Astrocyte of the cerebellum (primary cell): Measurements from ENCODE around the gene NUBP1.

Source experiments
- DNase-seq: peaks from one replicate; pipeline ENCODE4 v3.0.0-alpha.2; 2011; ENCODE audit warnings: low read depth
- H3K4me3 ChIP-seq: 2 replicates; pipeline ENCODE4 v1.5.1; 2011; ENCODE audit warnings: mild to moderate bottlenecking, low read depth, low read length, moderate library complexity
- CTCF ChIP-seq: IDR thresholded peaks from 2 replicates; pipeline ENCODE4 v1.5.1; 2012; ENCODE audit warnings: low read length, low read depth, moderate library complexity, mild to moderate bottlenecking; ENCODE audit errors: missing control alignments
- in situ Hi-C: cut with HindIII; loops from 2 replicates; pipeline ENCODE4 v1.10.0; 2017; ENCODE audit warnings: low sequenced_read_pairs

NUBP1 gene

DNA sequence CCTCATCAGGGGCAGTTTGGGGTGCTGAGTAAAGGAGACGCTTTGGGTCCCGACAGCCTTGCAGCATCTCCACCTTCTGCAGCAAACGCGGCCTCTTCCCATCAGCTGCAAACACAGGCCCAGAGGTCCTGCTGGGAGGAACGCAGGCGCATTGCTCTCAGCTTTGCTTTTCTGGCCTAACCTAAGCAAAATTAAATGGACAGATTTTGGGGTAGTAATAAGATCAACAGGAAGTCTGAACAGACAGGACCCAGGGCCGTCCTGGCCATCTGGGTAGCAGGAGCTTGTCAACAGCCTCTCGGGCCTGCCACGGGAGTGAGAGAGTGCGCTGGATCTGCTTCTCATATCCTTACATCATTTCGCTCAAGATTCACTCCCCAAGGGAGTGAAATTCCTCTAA, 7.2 kb downstream of the NUBP1 start:
- no peak for DNase-seq
- TF ChIP-seq CTCF = no peak
- in situ Hi-C loops = no loop called here
- no peak overlapping the region for H3K4me3 ChIP-seq

DNA sequence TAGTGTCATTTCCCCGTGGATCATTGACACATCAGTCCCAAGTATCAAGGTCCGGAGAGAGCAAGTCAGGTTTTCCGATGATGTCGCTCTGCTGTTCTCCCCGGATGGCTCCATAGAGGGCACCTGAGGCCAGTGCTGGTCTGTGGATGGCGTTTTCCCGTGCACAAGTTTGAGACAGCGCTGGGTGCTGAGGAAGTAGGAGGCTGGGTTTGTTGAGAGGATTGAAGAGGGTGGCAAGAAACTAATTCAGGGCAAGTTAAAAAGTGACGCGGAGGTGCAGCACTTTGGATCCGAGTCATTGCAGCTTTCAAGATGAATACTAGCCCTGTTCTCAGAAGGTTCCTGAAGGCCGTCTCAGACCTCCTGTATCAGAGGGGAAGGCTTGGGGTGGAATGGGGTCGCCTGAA, 7.7 kb downstream of the NUBP1 start:
- no peak overlapping the region for H3K4me3 ChIP-seq
- in situ Hi-C loops = no loop called here
- DNase-seq = no peak
- TF ChIP-seq CTCF = no peak

GRCh38 chr16:10752843-10753523, 9.3 kb downstream of the NUBP1 start:
- no peak overlapping the region for H3K4me3 ChIP-seq
- no peak for DNase-seq
- in situ Hi-C loops = no loop called here
- TF ChIP-seq CTCF = no peak

DNA sequence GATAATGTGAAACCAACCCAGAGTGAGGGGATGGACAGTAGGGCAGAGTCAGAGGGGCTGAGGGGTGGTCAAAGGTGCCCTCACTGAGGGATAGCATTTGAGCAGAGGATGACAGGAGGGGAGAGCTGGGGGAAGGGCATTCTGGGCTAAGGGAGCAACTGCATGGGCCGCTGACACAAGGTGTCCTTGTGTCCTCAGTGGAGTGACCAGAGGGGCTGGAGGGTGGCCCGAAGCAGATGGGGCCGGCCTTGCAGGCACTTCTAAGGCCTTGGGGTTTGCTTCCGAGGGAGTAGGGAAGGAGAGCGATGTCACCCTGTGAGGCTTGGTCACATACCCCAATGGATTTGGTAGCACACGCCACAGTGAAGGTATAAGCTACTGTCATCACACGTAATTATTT, 10.0 kb downstream of the NUBP1 start:
- TF ChIP-seq CTCF = no peak
- in situ Hi-C loops = no loop called here
- DNase-seq = no peak
- H3K4me3 ChIP-seq = no peak overlapping the region

DNA sequence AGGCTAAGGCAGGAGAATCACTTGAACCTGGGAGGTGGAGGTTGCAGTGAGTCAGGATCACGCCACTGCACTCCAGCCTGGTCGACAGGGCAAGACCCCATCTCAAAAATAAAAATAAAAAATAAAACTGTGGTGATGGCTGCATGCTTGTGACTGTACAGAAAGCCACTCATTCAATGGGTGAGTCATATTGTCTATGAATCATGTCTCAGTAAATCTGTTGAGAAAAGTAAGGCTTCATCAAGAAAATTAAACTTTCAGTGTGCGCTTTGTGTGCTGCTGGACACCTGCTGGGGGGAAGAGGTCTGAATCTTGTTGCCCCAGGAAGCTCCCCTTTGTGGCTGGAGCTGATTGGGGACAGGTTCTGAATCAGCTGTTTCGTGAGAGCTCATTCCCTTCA, 11.3 kb downstream of the NUBP1 start:
- in situ Hi-C loops = no loop called here
- no peak for TF ChIP-seq CTCF
- no peak overlapping the region for H3K4me3 ChIP-seq
- DNase-seq = peak; percentile 46

GRCh38 chr16:10756574-10756973, 12.9 kb downstream of the NUBP1 start:
- no peak overlapping the region for H3K4me3 ChIP-seq
- in situ Hi-C loops = no loop called here
- TF ChIP-seq CTCF = no peak
- peak; percentile 28 for DNase-seq
